Stimulated activated CD4-positive, alpha-beta T cell treated with anti-CD3 and anti-CD28 coated beads, Interleukin-4, amount 100 ng/mL, for 48 hours (primary cell): ENCODE measurements around the gene DHRS4.

ENCODE experiments used
- DNase-seq, 2 donors: peaks; one replicate each; pipeline ENCODE4 v3.0.0-alpha.2; 2020; ENCODE audit warnings: low read depth in 2 of 2

Gene DHRS4

GRCh38 chr14:23953464-23954278 is at the start of gene DHRS4:
Gene DHRS4 (plus strand): TSS chr14:23953770. CDS start chr14:23953789, 19 bp downstream.
- DNase-seq, result peak; percentile 77 to 78

- peak; percentile 9 to 16 for DNase-seq
These were observed 43.3 kb upstream of the DHRS4 start for GRCh38 chr14:23910101-23910875.

- DNase-seq, result no peak
These were observed 42.7 kb upstream of the DHRS4 start for GRCh38 chr14:23910876-23911210.

- DNase-seq, result no peak
These were observed 38.0 kb upstream of the DHRS4 start for GRCh38 chr14:23915559-23915958.

- DNase-seq, result no peak
These were observed 37.6 kb upstream of the DHRS4 start for GRCh38 chr14:23916004-23916403.

- no peak for DNase-seq
These were observed 37.1 kb upstream of the DHRS4 start for GRCh38 chr14:23916446-23916845.

- DNase-seq, result no peak
These were observed 31.0 kb upstream of the DHRS4 start for GRCh38 chr14:23922545-23922944.

GRCh38 chr14:23925523-23926075 is 28.0 kb upstream of the DHRS4 start:
- no peak for DNase-seq

GRCh38 chr14:23926543-23926942 is 27.0 kb upstream of the DHRS4 start:
- DNase-seq, result no peak

- DNase-seq, result no peak
These were observed 24.4 kb upstream of the DHRS4 start for GRCh38 chr14:23929136-23929535.

- peak; percentile 73 to 90 for DNase-seq
These were observed 23.7 kb upstream of the DHRS4 start for GRCh38 chr14:23929822-23930294.

GRCh38 chr14:23930742-23931141 is 22.8 kb upstream of the DHRS4 start:
- no peak for DNase-seq

GRCh38 chr14:23931721-23932289 is 21.8 kb upstream of the DHRS4 start:
- DNase-seq, result no peak

- no peak for DNase-seq
These were observed 20.9 kb upstream of the DHRS4 start for GRCh38 chr14:23932639-23933038.

GRCh38 chr14:23933108-23933741 is 20.3 kb upstream of the DHRS4 start:
- no peak for DNase-seq

GRCh38 chr14:23933742-23934128 is 19.8 kb upstream of the DHRS4 start:
- no peak for DNase-seq

- DNase-seq, result no peak
These were observed 18.4 kb upstream of the DHRS4 start for GRCh38 chr14:23935158-23935557.

GRCh38 chr14:23936084-23936829 is 17.3 kb upstream of the DHRS4 start:
- DNase-seq, result no peak

- no peak for DNase-seq
These were observed 16.4 kb upstream of the DHRS4 start for GRCh38 chr14:23937203-23937602.

GRCh38 chr14:23938823-23939222 is 14.7 kb upstream of the DHRS4 start:
- DNase-seq, result no peak
